ENCODE data around the gene CRACDL. TPM values are rescaled to one million over a fixed set of nuclear protein-coding genes. Genes with fewer than 3 reads are reported as not detected.

Gene CRACDL
- total and polyA plus RNA-seq, 2 of the 13 experiments (the other 11 are each of a cell fraction or from before 2014, with no cell fraction given) = 0.15 to 0.26 TPM

DNA sequence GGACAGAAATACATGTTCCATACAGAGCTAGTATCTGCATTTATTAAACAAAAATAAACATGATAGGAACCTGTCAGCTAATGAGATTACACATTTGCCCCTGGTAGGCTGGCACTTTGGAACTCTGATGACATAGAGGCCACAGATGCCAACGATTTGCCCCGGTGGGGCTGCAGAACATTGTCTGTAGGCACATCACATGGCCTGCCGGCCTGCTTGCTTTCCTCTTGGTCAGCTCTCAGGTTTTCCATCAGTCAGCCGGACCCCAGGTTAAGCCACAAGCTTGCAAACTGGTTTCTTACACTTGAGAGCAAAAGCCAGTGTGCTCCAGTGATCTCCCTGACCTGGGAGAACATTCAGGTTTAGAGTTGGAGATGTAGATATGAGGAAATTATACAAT is 60.3 kb downstream of the CRACDL start:
- no peak overlapping the region for H3K4me3 ChIP-seq (replicated peaks in 1 of 3; ENCODE audit: insufficient read depth in 1 of 3, low read depth in 2 of 3, low read length in 3 of 3)
- CTCF ChIA-PET (ENCODE audit: low intra/inter-chr PET ratio, low total read pairs) = no interaction called here
- TF ChIP-seq ZNF484 (CRISPR knock-in tag; IDR thresholded peaks at IDR 0.05; ENCODE audit: borderline replicate concordance, low read depth) (no peak), BORCS8-MEF2B (CRISPR knock-in tag; IDR thresholded peaks at IDR 0.05) (no peak), ELF4 (CRISPR knock-in tag; IDR thresholded peaks at IDR 0.05; ENCODE audit: borderline replicate concordance) (no peak), ZKSCAN8 (CRISPR knock-in tag; IDR thresholded peaks at IDR 0.05; ENCODE audit: borderline replicate concordance) (no peak), PBX2 (CRISPR knock-in tag; IDR thresholded peaks at IDR 0.05) (no peak)
- DNase-seq (ENCODE audit: low spot score) (no peak), ATAC-seq (no peak), FAIRE-seq (no peak)
- no peaks in the 10 kb centered on the region for H3K36me3 ChIP-seq (replicated peaks in 1 of 2; ENCODE audit: control insufficient read depth in 1 of 2, insufficient read depth in 2 of 2, low read length in 2 of 2)
- WGBS (ENCODE audit: low lambda C conversion rate) = 9% methylated on average over 4 of the region's 4 CpGs
- in situ Hi-C loops (cut with HindIII; ENCODE audit: extremely low pct_ligation_motif_present, low pct_unique_long_range_greater_than_20kb) (no loop called here), intact Hi-C loops (cut with micrococcal nuclease; ENCODE audit: unreplicated experiment) (no loop called here)
- H3K9ac ChIP-seq (ENCODE audit: insufficient read depth, low read depth, low read length) = no peak overlapping the region
- no peak overlapping the region for H3K4me2 ChIP-seq (ENCODE audit: low read depth, low read length)
- H3K27me3 ChIP-seq (ENCODE audit: control insufficient read depth in 1 of 2, insufficient read depth in 2 of 2, low read length in 2 of 2) = peaks cover under 1 to 52% of the 10 kb centered on the region in 2 experiments; a peak in 3 of 5 replicates
- POLR2A ChIA-PET = no interaction called here
- no peak overlapping the region for H3K27ac ChIP-seq (ENCODE audit: extremely low read length, insufficient read depth, low read length)
- H4K20me1 ChIP-seq (ENCODE audit: insufficient read depth, low read length) = no peaks in the 10 kb centered on the region
- no peaks in the 10 kb centered on the region for H3K9me3 ChIP-seq (ENCODE audit: low read length)
- no peaks in the 10 kb centered on the region for H3K79me2 ChIP-seq (ENCODE audit: insufficient read depth, low read length)
- no TSS peak for BruUV-seq (replicated peaks)
- H3K4me1 ChIP-seq (ENCODE audit: insufficient read depth, low read length) = no peaks in the 10 kb centered on the region
- H2AFZ ChIP-seq (ENCODE audit: low read length) = no peak overlapping the region

DNA sequence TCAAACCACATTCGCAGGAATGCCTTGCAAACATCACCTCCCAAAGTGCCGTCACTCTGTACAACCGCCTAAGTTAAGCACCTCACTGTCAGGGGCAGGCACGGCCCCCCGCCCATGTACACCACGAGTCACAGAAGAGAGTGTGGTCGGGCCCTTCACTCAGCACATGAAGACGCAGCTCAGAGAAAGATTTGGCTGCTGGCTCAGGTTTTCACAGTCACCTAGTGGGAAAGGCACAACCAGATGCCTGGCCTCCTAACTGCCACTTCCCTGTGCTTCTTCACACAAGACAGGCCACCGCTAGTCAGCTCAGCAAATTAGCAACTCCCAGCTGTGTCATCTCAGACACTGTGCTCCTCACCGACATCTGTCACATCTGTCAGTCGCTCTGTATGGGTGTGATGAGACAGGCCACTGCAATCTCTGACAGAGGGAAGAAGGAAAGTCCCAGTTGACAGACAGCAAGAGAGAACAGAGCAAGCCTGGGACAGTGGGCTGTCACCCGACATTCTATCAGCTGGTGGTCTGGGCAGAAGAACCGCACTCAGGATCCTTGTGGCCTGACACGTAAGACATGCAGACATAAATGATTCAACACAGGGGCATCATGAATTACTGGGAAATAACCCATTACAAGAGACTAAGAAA is 60.8 kb downstream of the CRACDL start:
- Histone ChIP-seq H3K9me3 (ENCODE audit: low read length) (no peaks in the 10 kb centered on the region), H3K4me3 (replicated peaks in 1 of 3; ENCODE audit: insufficient read depth in 1 of 3, low read depth in 2 of 3, low read length in 3 of 3) (no peak overlapping the region), H4K20me1 (ENCODE audit: insufficient read depth, low read length) (no peaks in the 10 kb centered on the region), H2AFZ (ENCODE audit: low read length) (no peak overlapping the region), H3K4me1 (ENCODE audit: insufficient read depth, low read length) (no peaks in the 10 kb centered on the region), H3K4me2 (ENCODE audit: low read depth, low read length) (no peak overlapping the region), H3K27ac (ENCODE audit: extremely low read length, insufficient read depth, low read length) (no peak overlapping the region), H3K79me2 (ENCODE audit: insufficient read depth, low read length) (no peaks in the 10 kb centered on the region), H3K9ac (ENCODE audit: insufficient read depth, low read depth, low read length) (no peak overlapping the region), H3K27me3 (ENCODE audit: control insufficient read depth in 1 of 2, insufficient read depth in 2 of 2, low read length in 2 of 2) (peaks cover 1 to 48% of the 10 kb centered on the region in 2 experiments; a peak in 3 of 5 replicates), H3K36me3 (replicated peaks in 1 of 2; ENCODE audit: control insufficient read depth in 1 of 2, insufficient read depth in 2 of 2, low read length in 2 of 2) (no peaks in the 10 kb centered on the region)
- ChIA-PET CTCF (ENCODE audit: low intra/inter-chr PET ratio, low total read pairs) (no interaction called here), POLR2A (no interaction called here)
- DNase-seq (ENCODE audit: low spot score) (no peak), FAIRE-seq (no peak), ATAC-seq (no peak)
- intact Hi-C loops (cut with micrococcal nuclease; ENCODE audit: unreplicated experiment) (no loop called here), in situ Hi-C loops (cut with HindIII; ENCODE audit: extremely low pct_ligation_motif_present, low pct_unique_long_range_greater_than_20kb) (no loop called here)
- TF ChIP-seq HDAC1 (CRISPR knock-in tag; IDR thresholded peaks at IDR 0.05) (no peak), GATAD2A (CRISPR knock-in tag; IDR thresholded peaks at IDR 0.05) (no peak), FOSL1 (CRISPR knock-in tag; IDR thresholded peaks at IDR 0.05; ENCODE audit: borderline replicate concordance) (no peak), ETV6 (CRISPR knock-in tag; conservative IDR thresholded peaks at IDR 0.05) (no peak), TCF7 (IDR thresholded peaks at IDR 0.05; ENCODE audit: low read depth) (no peak), HOXD1 (CRISPR knock-in tag; IDR thresholded peaks at IDR 0.05) (no peak)
- TF ChIP-seq, protein P1, sequence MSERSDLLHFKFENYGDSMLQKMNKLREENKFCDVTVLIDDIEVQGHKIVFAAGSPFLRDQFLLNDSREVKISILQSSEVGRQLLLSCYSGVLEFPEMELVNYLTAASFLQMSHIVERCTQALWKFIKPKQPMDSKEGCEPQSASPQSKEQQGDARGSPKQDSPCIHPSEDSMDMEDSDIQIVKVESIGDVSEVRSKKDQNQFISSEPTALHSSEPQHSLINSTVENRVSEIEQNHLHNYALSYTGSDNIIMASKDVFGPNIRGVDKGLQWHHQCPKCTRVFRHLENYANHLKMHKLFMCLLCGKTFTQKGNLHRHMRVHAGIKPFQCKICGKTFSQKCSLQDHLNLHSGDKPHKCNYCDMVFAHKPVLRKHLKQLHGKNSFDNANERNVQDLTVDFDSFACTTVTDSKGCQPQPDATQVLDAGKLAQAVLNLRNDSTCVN (CRISPR knock-in tag; IDR thresholded peaks at IDR 0.05; ENCODE audit: borderline replicate concordance) = no peak
- no TSS peak for BruUV-seq (replicated peaks)
- 58% methylated on average over 12 of the region's 14 CpGs for WGBS (ENCODE audit: low lambda C conversion rate)
